RPMI8226 (cell line): ENCODE measurements around the gene RHEX.
A peak's percentile ranks its signal among the peaks of the same experiment; 100 is the strongest.

Experiments used
- DNase-seq: peaks from one replicate; pipeline ENCODE4 v3.0.0-alpha.2; 2015

RHEX gene

GRCh38 chr1:206052919-206053610, at the start of gene RHEX:
Gene RHEX (plus strand): TSS chr1:206053173. CDS start chr1:206097829, 44,656 bp downstream.
- DNase-seq: peak; percentile 62

GRCh38 chr1:206003854-206004800, 48.8 kb upstream of the RHEX start:
- no peak for DNase-seq

- DNase-seq: peak; percentile 32
These were observed 48.1 kb upstream of the RHEX start for GRCh38 chr1:206004826-206005225.

GRCh38 chr1:206005234-206005633, 47.7 kb upstream of the RHEX start:
- DNase-seq: no peak

- DNase-seq: no peak
These were observed 47.2 kb upstream of the RHEX start for GRCh38 chr1:206005778-206006180.

- no peak for DNase-seq
These were observed 46.0 kb upstream of the RHEX start for GRCh38 chr1:206006946-206007345.

- no peak for DNase-seq
These were observed 42.9 kb upstream of the RHEX start for GRCh38 chr1:206010060-206010459.

- DNase-seq: no peak
These were observed 41.9 kb upstream of the RHEX start for GRCh38 chr1:206011057-206011456.

- peak; percentile 90 for DNase-seq
These were observed 40.7 kb upstream of the RHEX start for GRCh38 chr1:206012086-206012859.

GRCh38 chr1:206013026-206013795, 39.8 kb upstream of the RHEX start:
- no peak for DNase-seq

GRCh38 chr1:206014601-206015000, 38.4 kb upstream of the RHEX start:
- no peak for DNase-seq

GRCh38 chr1:206015071-206015470, 37.9 kb upstream of the RHEX start:
- DNase-seq: no peak

- DNase-seq: no peak
These were observed 32.5 kb upstream of the RHEX start for GRCh38 chr1:206020393-206021007.

- no peak for DNase-seq
These were observed 31.9 kb upstream of the RHEX start for GRCh38 chr1:206021008-206021625.

GRCh38 chr1:206021626-206022365, 31.2 kb upstream of the RHEX start:
- no peak for DNase-seq

GRCh38 chr1:206022766-206023165, 30.2 kb upstream of the RHEX start:
- no peak for DNase-seq

- DNase-seq: no peak
These were observed 29.3 kb upstream of the RHEX start, which contains the start of gene CTSE for GRCh38 chr1:206023695-206024094. Gene CTSE (minus strand): TSS chr1:206023895. CDS start chr1:206023791, 104 bp downstream.

- DNase-seq: no peak
These were observed 27.6 kb upstream of the RHEX start for GRCh38 chr1:206025283-206025820.

- DNase-seq: no peak
These were observed 23.5 kb upstream of the RHEX start for GRCh38 chr1:206029484-206029883.

- no peak for DNase-seq
These were observed 22.8 kb upstream of the RHEX start for GRCh38 chr1:206030191-206030590.
